ENCODE results near the gene PIBF1.
"Not testable (repeated sequence)": the region's sequence is repeated elsewhere in the genome, so short reads cannot be mapped to it uniquely, and the experiment has no call there.

Gene PIBF1

DNA sequence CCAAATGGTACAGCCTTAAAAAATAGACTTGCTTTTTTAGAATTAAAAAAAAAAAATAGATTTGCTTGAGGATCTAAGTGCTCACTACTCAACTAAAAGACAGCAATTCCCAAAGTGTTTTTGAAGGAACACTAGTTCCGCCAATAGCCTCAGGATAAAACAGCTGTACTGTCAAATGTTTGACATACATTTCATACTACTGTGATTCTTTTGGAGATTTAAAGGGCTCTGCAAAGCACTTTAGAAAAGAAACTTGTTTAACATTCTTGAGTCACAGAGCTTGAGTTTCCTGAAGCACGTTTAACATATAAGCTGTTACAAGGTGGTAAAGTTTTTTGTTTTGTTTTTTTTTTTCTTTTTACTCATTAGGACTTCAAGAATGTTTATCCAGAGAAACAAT lies 253.7 kb downstream of the PIBF1 start:
- no peak for DNase-seq

DNA sequence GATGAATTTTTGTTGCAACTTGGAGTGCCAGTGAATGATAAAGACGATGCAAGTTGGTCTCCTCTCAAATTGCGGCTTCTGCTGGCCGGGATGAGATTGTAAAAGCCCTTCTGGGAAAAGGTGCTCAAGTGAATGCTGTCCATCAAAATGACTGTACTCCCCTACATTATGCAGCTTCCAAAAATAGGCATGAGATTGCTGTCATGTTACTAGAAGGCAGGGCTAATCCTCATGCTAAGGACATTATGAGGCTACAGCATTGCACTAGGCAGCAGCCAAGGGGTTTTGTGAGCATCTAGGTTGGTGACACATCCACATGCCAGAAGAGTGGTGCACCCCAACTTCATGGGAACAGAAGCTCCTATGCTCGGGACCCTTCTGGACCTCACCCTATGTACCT lies 254.6 kb downstream of the PIBF1 start:
- no peak for DNase-seq

DNA sequence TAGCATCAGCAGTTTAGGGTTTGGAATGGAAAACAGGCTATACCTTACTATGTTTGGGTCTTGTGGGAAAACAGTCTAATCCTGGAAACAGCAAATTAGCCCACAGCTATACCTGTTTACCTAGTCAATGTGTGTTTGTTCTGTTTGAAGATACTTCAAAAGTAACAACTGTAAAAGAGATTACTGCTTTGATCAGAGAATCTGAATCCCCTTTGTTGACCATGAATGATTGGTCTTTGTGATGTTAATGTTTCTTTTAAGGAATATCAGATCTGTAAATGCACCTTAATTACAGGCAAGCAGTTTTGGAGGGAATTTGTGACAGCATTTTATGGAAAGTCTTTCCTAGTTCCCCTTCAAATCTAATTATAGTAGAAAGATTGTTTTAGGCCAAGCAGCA lies 256.1 kb downstream of the PIBF1 start:
- no peak for DNase-seq

DNA sequence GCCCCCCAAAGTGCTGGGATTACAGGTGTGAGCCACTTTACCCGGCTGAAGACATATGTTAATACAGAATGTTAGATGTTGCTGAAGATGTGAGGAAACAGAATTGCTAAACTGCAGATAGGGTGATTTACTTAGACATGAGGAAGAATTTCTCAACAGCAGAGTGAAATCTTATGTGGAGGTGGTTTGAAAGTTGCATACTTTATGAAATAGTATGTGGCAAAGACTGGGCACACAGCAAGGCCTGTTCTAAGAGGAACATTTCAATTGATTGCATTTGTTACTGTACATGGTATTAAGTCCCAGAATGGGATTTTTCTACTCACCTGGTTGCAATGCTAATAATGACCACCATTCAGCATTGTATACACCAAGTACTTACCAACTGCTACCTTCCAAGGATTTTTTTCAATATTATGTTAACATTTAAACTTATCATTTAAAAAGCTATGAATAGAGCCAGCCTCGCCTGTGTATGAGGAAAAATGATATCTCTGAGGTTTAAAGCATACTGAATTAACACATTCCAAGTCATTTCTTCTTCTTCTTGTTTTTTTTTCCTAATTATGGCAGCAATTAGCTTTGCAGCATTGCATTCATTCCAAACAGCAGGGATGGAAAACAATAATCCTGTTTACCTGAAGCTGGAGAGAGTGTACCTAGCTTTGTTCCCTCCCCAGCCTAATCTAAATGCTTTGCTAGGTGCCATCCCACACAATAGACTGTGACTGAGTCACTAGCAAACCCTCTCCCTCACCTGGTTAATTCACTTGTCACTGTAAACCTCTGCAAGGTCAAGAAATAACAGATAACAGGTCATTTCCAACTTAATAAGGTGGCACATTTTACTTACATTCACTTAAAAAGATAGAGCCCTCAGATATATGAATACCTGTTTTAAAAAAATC lies 257.5 kb downstream of the PIBF1 start:
- no peak for DNase-seq

DNA sequence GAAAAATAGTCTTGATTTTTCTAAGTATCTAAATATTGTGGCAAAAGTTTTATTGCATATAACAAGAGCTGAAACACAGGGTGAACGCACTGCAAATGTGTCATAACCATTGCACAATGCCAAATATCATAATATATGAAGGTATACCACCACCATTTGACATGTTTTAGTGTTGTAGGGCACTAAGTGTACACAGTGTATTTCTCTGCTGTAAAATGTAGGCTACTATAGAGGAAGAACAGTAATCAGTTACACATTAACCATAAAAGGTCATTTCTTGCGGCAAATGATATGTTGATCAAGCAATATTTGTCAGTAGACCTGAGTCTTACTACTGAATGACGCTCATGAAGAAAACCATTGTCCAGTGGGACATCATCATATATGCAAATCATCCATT lies 258.6 kb downstream of the PIBF1 start:
- DNase-seq: no peak

DNA sequence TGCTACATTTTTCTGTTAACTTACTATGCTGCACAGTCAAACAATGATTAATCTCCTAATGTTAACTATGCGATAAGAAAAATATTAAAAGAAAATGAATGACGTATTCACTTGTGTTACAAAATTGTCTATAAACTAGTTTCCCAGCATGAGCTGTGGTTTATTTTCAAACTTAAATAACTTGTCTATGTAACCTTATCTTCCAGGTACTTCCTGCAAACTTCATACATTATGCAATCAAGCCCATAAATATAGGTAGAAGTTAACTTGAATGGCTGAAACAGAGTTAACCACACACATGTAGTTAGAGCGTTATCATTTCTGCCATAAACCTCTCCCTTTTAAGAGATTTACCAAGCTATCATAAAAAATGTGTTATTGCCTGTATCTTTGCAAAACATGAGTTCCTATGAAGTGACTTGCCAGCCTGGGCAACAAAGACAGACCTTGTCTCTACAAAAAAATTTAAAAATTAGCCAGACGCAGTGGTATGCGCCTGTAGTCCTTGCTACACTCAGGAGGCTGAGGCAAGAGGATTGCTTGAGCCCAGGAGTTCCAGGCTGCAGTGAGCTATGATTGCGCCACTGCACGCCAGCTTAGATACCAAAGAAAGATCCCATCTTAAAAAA lies 259.1 kb downstream of the PIBF1 start:
- no peak for DNase-seq

DNA sequence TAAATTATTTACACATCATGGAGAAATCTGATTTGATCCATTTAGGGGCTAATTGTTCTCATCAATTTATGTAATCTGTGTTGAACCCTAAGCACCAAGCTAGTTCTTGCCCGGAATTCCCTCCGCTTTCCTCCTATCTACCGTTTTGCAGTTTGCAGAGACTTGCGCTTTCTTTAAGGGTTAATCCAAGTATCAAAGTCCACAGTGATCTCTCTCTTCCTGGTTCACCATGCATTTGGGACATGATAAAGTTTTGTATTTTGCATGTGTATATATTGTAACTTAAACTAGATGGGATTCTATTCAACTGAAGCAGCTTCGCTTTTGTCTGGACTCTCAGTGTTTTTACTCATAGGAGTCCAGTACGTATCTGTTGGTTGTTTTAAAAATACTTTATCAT lies 263.1 kb downstream of the PIBF1 start:
- no peak for DNase-seq

DNA sequence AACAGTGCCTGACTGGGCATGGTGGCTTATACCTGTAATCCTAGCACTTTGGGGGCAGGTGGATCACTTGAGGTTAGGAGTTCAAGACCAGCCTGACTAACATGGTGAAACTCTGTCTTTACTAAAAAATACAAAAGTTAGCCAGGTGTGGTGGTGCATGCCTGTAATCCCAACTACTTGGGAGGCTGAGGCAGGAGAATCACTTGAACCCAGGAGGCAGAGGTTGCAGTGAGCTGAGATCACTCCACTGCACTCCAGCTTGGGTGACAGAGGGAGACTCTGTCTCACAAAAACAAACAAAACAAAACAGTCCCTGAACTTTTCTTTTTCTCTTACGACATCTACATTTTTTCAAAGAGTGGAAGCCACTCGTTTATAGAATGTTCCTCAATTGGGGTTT lies 266.7 kb downstream of the PIBF1 start:
- DNase-seq: not testable (repeated sequence)

DNA sequence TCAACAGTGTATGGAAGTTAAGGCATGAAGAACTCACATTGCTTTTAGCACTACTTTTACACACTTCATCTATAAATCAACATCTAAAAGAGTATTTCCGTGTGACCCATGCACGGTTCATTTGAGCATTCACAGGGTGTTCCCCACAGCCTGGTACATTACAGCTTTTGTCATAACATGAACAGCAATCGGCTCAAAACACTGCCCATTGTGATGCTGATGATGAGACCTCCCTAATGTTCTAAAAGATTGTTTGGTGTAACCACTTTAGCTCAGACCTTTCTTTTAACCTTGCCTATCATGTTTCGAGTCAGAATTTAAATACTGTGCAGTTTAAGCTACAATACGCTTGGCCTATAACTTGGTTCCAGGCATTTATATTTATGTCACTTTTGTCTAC lies 272.8 kb downstream of the PIBF1 start:
- no peak for DNase-seq

DNA sequence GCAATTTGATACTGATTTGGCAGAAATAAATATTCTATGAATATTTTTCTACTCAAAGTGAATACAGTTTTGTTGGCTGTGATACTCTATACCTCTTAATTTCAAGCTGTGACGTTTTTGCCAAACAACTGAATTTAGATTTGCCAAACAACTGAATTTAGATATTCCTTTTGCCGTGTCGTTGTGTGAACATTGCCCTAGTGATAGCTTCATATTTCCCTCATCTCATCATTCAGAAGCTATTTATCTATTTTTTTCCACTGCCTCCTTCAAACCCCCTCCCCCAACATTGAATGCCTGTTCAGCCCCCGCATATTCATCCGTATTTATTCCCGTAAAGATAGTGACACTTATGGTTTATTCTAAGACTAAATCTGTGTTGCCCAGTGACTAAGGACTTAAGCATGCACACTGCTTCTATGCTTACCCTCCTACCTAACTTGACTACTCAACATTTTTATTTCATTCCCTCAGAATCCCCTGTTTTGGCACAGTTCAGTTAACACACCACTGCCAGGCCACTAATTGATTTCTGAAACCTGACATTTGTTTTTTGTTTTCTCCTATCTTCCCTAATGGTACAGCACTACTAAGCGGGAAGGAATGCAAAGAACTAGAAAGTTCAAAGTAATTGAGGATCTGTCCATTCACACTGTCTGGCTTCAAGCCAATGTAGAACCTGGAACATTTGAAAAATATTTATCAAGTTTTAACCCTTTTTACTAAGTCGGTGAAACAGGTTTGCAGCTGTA lies 274.1 kb downstream of the PIBF1 start:
- no peak for DNase-seq

DNA sequence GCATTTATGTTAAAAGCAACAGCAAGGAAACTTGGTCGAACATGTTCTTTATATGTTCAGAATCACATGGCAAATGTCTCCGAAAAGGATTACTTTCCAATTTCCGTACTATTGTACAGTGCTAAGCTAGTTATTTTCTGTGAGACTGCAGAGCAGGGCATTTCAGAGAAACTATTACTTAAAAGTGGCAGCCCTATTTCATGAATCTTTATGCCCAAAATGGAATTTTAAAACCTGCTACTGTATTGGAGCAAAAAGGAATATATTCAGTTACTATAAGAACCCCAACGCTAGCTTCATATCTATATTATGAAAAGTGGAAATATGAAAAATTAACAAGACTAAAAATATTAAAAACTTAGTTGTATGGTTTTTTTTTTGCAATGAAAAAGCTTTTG lies 274.6 kb downstream of the PIBF1 start:
- DNase-seq: no peak

DNA sequence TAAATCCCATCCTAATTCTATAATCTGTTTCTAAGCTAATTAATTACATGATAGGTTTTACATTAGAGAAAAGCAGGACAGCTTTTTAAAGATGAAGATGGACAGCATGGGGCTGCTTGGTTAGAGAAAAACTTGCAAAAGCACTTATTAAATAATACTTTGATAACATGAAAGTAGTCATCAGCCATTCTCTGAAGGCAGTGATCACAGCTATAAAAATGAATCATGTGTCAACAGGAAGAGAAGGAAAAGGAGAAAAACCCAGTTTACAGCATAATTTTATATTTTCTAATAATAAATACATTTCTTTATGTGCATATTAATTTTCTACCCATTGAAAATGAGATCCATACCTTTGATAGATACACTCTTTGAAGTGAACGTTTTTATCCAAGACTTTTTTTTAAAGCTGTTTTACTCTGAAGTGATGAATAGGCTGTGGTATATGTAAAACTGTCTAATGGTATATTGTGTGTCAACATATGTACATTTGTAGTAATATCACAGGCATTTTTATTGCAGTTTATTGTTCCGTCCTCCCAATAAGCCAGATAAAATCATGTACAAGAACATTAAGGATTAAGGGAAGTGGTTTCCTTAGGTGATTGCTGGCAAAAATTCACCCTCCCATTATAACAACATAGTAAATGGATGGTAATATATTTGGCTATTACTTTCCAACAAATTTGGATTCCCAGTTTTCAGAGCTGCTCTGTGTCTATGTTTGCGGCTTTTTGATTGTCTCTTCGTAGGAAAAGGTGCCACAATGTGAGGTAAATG lies 275.5 kb downstream of the PIBF1 start:
- no peak for DNase-seq

DNA sequence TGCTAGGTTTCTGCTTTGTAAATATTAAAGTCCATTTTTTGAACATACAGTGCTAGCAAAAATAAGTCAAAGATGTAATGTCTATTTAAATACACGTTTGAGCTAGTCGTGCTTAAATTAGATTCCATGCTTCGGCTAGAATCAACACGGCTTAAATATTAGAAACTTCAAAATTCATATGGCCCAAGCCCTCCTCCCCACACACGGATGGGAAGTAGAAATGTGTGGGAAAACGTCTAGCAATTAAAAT lies 276.1 kb downstream of the PIBF1 start:
- no peak for DNase-seq

DNA sequence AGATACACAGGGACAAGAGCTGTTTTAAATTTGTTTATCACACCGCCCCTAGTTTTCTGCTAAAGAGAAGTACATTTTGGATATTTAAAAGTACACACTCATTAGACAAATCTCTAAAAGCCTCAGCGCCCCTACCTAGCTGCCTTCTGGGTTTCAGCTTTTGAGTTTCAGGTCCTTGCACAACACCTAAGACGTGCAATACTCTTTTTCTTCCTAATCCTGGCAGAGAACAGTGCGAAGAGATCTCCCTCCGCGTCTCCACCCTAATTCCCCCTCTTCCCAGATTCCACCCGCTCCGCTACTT lies 276.5 kb downstream of the PIBF1 start:
- no peak for DNase-seq

DNA sequence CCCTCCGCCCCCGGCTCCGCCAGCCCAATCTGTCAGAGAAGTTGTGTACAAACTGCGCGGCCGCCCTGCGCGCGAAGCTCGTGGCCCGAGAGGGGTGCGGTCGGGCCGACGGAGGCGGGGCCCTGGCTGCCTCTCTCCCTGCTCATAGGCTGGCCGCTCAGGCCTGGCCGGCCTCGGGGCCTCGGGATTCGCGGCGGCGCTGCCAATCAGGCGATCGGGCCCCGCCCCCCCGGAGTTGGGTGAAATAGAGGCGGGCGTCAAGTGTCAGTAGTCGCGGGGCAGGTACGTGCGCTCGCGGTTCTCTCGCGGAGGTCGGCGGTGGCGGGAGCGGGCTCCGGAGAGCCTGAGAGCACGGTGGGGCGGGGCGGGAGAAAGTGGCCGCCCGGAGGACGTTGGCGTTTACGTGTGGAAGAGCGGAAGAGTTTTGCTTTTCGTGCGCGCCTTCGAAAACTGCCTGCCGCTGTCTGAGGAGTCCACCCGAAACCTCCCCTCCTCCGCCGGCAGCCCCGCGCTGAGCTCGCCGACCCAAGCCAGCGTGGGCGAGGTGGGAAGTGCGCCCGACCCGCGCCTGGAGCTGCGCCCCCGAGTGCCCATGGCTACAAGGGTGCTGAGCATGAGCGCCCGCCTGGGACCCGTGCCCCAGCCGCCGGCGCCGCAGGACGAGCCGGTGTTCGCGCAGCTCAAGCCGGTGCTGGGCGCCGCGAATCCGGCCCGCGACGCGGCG lies 277.0 kb downstream of the PIBF1 start, which contains the start of gene KLF5:
KLF5 (plus strand) TSS at position 270 of the 724 bp plus-strand sequence; CDS start at position 593, 323 bp downstream.
- DNase-seq: peak; percentile 83

DNA sequence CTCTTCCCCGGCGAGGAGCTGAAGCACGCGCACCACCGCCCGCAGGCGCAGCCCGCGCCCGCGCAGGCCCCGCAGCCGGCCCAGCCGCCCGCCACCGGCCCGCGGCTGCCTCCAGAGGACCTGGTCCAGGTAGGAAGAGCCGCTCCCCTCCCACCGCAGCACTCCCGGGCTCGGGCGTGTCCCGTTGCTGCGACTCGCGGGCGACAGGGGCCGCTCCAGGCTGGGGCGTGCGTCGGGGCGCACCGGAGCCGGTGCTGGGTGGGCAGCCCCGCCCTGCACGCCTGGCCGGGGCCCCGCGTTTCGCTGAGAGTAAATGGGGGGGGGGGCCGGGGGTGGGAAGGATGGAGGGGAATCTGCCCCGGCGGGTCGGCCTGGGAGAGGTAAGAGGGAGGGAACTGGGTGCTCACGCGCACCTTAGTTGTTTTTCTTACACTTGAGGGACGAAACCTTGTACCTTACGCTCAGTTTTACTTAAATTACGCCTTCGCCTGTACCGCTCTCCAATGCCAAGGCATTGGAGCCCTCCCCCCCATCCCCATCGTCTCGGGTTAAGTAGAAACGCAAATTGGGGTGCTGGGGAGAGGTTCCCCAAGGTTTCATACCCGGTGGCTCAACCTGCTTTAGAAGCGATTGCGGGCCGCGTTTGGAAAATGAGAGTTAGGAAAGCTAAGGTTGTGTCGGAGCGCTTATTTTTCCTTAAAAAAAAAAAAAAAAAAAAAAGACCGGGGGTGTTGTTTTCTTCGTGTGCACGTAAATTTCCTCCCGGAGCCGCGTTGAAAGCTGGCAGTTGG lies 277.7 kb downstream of the PIBF1 start:
- DNase-seq: no peak

DNA sequence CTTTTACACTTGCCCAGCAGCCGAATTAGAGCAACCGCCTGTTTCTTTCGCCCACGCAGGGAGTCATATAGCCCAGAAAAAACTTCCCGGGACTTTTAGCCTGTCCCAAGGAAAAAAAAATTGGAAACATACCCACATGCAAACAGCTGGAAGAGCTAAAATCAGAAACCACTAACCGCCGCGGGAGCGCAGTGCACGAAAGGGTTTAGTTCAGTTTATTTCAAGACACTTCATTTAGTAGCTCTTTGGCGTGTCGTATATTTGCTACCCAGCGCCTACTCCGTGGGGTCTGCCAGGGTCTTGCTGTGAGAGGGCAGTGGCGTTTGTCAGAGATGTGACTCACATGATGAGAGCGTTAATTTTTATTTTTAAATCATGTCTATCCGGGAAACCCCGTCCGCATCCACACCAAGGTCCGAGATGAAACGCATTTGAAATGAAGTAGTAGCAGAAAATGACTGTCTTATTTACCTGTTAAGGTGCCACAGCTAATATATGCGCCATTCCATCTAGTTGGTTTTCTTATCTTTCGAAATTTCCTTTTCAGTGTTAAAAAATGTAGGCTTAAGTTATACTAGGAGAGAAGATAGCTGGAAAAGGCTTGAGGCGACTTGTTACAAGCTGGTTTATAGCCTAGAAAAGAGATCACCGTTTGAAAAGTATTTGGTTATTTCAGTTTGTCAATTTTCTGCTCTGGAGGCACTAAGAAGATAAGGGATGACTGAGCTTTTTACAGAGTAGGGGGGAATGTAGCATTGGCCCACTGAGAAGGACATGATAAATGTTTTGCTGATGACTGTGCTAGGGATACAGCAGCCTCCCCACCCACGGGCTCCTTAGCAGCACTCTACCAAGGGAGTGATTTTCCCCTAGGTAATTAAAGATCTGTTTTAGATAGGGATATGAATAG lies 278.6 kb downstream of the PIBF1 start:
- DNase-seq: no peak

DNA sequence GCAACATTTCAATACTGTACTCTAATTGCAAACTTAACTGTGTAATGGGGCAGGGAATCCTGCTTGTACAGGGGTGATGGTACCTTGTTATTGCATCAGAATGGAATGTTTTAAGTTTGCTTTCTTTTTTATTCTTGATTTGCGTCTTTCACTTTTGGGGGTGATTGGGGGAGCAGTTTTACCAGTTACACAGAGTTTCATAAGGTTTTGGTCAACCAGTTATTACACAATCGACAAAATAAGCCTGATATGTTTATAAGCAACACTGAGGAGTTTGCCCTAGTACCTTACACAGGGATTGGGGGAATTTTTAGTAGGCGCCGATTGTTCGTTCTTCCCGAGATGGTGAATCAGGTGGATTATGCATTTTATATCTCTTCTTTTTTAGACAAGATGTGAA lies 279.5 kb downstream of the PIBF1 start:
- DNase-seq: no peak

DNA sequence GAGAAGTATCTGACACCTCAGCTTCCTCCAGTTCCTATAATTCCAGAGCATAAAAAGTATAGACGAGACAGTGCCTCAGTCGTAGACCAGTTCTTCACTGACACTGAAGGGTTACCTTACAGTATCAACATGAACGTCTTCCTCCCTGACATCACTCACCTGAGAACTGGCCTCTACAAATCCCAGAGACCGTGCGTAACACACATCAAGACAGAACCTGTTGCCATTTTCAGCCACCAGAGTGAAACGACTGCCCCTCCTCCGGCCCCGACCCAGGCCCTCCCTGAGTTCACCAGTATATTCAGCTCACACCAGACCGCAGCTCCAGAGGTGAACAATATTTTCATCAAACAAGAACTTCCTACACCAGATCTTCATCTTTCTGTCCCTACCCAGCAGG lies 279.9 kb downstream of the PIBF1 start:
- DNase-seq: no peak

DNA sequence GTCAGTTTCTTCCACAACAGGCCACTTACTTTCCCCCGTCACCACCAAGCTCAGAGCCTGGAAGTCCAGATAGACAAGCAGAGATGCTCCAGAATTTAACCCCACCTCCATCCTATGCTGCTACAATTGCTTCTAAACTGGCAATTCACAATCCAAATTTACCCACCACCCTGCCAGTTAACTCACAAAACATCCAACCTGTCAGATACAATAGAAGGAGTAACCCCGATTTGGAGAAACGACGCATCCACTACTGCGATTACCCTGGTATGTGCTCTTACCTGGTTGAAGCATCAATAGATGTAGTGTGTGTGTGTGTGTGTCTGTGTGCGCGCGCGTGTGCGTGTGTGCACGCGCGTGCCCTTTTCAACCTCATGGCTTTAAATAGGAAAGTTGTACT lies 280.5 kb downstream of the PIBF1 start:
- DNase-seq: no peak

DNA sequence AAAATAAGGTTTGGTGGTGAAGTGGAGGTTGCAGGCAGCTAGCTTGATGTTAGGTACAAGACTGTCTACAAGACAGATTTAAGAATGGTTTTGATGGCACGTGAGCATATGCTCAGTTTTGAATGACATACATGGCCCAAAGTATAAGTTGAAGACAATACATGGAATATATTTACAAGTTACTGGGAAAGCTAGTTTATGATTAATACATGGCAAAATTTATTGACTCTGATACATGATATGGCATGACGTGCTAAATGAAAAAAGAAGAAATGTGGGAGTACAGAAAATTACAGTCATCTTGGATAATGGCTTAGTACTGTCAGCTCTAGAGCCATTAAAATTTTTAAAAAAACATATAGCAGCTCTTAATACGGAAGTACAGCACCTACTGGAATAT lies 281.2 kb downstream of the PIBF1 start:
- no peak for DNase-seq
